ENCODE measurements around the gene FAM170B.

Gene FAM170B

DNA sequence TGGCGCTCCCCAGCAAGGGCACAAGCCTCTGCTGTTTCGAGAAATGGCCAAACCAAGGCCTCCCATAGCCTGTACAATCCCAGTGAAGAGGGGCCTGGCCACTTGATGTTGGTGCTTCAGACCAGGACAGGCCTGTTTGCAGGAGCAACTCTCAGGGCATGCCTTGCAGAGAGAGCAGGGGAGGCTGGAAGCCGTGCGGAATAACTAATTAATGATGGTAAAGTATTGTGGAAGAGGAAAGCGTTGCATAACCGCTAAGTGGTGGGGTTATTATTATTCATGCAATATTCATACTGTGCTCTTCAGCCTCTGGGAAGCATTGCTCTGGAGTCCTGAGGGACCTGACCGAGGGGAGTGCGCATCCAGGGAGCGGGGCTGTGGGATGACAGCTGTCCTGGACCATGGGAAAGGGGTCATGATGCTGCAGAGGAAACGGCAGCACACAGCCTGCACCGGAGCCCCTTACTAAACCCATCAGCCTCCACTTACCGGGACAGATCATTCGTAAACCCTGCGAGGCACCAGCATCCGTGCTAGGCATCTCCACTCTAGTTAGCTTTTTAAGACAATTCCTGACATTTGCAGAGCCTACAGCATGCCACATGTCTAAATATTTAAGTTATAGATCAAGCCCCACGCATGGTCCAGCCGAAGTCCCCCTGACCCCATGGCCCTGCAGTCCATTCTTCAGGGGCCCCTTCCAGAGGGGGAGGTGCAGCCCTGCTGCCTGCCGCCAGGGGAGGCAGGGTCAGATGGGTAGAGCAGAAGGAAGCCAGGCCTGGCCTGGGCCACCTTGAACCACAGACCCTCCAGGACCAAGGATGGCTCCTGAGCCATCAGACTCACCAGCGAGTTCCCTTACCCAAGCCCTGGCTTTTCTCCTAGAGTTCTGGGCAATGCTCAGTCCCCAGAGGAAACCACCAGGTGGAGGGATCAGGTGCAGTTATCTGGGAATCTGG is 42.8 kb upstream of the FAM170B start:
- TF ChIP-seq, protein P1, sequence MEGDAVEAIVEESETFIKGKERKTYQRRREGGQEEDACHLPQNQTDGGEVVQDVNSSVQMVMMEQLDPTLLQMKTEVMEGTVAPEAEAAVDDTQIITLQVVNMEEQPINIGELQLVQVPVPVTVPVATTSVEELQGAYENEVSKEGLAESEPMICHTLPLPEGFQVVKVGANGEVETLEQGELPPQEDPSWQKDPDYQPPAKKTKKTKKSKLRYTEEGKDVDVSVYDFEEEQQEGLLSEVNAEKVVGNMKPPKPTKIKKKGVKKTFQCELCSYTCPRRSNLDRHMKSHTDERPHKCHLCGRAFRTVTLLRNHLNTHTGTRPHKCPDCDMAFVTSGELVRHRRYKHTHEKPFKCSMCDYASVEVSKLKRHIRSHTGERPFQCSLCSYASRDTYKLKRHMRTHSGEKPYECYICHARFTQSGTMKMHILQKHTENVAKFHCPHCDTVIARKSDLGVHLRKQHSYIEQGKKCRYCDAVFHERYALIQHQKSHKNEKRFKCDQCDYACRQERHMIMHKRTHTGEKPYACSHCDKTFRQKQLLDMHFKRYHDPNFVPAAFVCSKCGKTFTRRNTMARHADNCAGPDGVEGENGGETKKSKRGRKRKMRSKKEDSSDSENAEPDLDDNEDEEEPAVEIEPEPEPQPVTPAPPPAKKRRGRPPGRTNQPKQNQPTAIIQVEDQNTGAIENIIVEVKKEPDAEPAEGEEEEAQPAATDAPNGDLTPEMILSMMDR (IDR thresholded peaks at IDR 0.05; ENCODE audit: low read depth, low read length) = 0 out of 2 replicates have a peak, but pooled peaks have one; percentile 7
- no peak overlapping the region for H3K4me3 ChIP-seq (ENCODE audit: low read depth, low read length)

DNA sequence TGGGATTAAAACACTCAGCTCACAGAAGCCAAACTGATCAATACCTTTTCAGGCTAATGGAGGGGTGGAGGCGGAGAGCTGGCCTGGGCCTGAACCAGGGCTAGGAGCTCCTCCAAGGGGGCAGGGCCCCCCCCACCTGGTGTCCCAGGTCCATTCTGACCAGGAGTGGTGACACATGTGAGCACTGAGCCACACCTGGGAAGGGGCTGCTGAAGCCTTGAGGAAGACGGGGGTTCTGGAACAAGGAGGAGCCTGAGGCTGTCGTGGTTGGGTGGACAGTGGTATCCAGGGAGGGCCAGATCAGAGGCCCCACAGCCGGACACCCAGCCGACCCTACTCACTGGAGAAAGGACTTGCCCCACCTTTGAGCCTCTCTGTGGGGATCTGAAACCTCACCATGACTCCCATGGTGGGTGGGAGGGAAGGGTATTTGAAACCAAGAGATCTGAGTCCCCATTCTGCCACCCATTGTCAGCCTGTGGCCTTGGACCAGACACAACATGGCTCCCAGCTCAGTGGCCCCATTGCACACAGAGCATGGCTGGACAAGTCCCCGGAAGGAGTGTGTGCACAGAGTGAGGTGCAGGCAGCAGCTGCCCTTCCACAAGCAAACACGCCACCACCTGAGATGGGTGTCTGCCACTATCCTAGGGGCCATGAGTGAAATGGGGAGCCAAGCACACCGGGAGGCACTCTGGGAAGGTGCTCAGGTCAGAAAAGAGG is 41.9 kb upstream of the FAM170B start:
- TF ChIP-seq, protein P1 (IDR thresholded peaks at IDR 0.05; ENCODE audit: low read depth, low read length) = no peak
- no peak overlapping the region for H3K4me3 ChIP-seq (ENCODE audit: low read depth, low read length)

DNA sequence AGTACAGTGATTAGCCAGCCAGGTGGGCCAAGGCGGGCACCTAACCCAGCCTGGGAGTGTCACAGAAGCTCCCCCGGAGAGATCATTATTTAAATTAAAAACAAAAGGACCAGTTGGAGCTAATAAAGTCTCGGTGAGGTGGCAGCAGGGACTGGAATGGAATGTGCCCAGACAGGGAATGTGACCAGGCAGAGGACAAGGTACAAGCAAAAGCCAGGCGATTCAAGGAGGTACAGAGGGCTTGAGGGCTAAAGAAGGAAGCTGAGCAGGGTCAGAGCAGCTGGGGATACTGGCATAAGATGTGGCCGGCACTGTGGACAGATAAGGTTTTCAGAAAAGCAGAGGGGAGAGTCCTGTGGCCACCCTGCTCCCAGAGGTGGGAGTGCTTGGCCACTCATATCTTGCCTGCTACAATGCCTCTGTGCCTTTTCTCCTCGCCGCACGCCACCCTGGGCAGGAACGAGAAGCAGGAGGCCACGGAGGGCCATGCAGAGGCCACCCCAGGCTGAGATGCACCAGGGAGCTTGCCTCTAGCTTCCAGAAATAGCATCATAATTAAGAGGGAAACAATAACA is 41.2 kb upstream of the FAM170B start:
- no peak overlapping the region for H3K4me3 ChIP-seq (ENCODE audit: low read depth, low read length)
- TF ChIP-seq, protein P1 (IDR thresholded peaks at IDR 0.05; ENCODE audit: low read depth, low read length) = no peak

DNA sequence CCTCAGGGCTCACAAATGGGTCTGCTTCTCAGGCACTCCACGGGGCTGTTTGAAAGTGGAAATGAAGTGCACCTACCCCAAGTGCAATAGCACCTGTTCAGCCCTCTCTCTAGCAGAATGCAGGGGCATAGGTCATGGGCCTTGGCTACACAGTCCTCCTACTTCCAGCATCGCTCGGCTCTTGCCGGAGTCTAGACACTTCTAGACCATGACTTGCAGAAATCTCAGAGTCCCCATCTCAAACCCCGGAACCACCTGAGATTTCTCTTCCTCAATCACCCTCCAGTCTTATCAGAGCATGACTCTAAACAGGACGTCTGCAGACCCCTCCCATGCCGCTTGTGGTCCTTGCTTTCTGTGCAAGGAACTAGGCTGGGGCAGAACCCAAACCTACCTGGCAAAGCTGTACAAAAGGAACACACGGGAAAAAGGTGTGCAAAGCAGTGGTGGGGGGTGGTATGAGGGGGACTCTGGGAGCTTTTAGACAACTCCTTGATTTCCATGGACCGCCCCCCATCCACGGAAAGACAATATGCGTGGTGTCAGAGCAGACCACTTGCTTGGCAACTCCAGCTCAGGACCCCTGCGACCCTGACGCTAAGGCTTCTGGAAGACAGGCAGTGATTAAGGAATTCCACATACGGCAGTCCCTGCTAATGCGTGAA is 40.6 kb upstream of the FAM170B start:
- TF ChIP-seq, protein P1 (IDR thresholded peaks at IDR 0.05; ENCODE audit: low read depth, low read length) = no peak
- H3K4me3 ChIP-seq (ENCODE audit: low read depth, low read length) = no peak overlapping the region

DNA sequence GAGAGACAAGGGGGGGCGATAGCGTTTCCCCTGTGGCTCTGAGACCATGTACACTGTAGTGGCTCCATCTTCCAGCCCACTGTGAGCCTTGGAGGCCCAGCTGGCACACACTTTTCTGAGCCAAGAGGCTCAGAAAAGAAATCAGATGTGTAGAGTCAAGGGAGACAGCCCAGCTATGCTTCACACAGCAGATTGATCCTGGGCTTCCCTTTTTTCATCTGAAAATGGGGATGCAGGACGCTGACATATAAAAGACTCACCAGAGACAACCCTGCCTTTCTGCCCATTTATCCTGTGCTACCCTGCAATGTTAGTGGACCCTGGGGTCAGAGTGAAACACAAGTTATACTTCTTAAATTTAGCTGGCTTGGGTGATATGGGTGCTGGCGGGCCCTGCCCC is 40.0 kb upstream of the FAM170B start:
- TF ChIP-seq, protein P1 (IDR thresholded peaks at IDR 0.05; ENCODE audit: low read depth, low read length) = no peak
- H3K4me3 ChIP-seq (ENCODE audit: low read depth, low read length) = no peak overlapping the region

DNA sequence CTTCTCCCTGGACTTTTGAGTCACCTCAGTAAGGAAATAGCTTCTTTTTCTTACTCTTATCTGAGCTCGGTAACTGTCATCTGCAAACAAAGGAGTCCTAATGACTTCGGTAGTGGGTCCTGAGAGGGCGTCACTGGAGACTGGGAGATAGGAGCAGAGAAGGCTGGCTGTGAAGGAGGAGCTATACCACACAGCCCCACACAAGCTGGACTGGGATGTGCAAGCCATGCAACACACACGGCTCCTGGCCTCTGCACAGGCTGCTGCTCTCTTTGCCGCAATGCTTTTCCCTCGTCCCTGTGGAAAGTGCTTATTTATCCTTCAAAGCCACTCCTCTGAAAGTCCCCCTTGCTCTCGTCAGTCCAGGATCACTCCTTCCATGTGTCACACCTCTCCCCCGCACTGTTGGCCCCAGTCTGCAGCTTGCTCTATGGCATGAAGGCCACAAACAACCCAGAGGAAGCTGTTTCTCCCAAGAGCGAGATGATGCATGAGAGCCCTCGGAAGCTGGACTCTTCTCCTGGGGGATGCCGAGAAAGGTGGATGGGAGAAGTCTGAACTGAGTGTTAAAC is 39.5 kb upstream of the FAM170B start:
- no peak overlapping the region for H3K4me3 ChIP-seq (ENCODE audit: low read depth, low read length)
- TF ChIP-seq, protein P1 (IDR thresholded peaks at IDR 0.05; ENCODE audit: low read depth, low read length) = no peak
